HEK293 (cell line): ENCODE measurements around the gene AGRN.

Source experiments
- GLIS1 ChIP-seq: fragments of 450-650 bp; formaldehyde crosslinking; IDR thresholded peaks from 2 replicates; pipeline ENCODE4 v1.5.1; 2016; ENCODE audit warnings: missing biosample characterization, missing genetic modification characterization
- HOXD13 ChIP-seq: sonication (generic); formaldehyde crosslinking; IDR thresholded peaks from 2 replicates; pipeline ENCODE4 v1.8.0; 2022; ENCODE audit warnings: missing genetic modification reagents, borderline replicate concordance
- KLF1 ChIP-seq: fragments of 450-650 bp; formaldehyde crosslinking; IDR thresholded peaks from 2 replicates; pipeline ENCODE4 v1.5.1; 2016; ENCODE audit warnings: missing biosample characterization, missing genetic modification characterization
- KLF10 ChIP-seq: fragments of 450-650 bp; IDR thresholded peaks from 2 replicates; pipeline ENCODE4 v1.5.1; 2018; ENCODE audit warnings: missing biosample characterization, mild to moderate bottlenecking, missing genetic modification characterization
- KLF16 ChIP-seq: fragments of 450-650 bp; formaldehyde crosslinking; IDR thresholded peaks from 2 replicates; pipeline ENCODE4 v1.5.1; 2017; ENCODE audit warnings: missing biosample characterization, missing genetic modification characterization
- KLF8 ChIP-seq: fragments of 450-650 bp; formaldehyde crosslinking; IDR thresholded peaks from 2 replicates; pipeline ENCODE4 v1.5.1; 2016; ENCODE audit warnings: missing biosample characterization, missing genetic modification characterization
- KLF9 ChIP-seq: fragments of 450-650 bp; formaldehyde crosslinking; IDR thresholded peaks from 2 replicates; pipeline ENCODE4 v1.5.1; 2016; ENCODE audit warnings: missing biosample characterization, missing genetic modification characterization, low read depth
- SCRT1 ChIP-seq: fragments of 450-650 bp; formaldehyde crosslinking; IDR thresholded peaks from 2 replicates; pipeline ENCODE4 v1.5.1; 2016; ENCODE audit warnings: missing biosample characterization, missing genetic modification characterization, borderline replicate concordance
- SP2 ChIP-seq: fragments of 450-650 bp; formaldehyde crosslinking; IDR thresholded peaks from 2 replicates; pipeline ENCODE4 v1.5.1; 2016; ENCODE audit warnings: missing biosample characterization, missing genetic modification characterization
- SP3 ChIP-seq: fragments of 450-650 bp; formaldehyde crosslinking; IDR thresholded peaks from 2 replicates; pipeline ENCODE4 v1.5.1; 2016; ENCODE audit warnings: missing biosample characterization, missing genetic modification characterization
- ZBTB1 ChIP-seq: fragments of 450-650 bp; formaldehyde crosslinking; IDR thresholded peaks from 2 replicates; pipeline ENCODE4 v1.5.1; 2016; ENCODE audit warnings: missing biosample characterization, missing genetic modification characterization
- ZBTB17 ChIP-seq: fragments of 450-650 bp; formaldehyde crosslinking; IDR thresholded peaks from 2 replicates; pipeline ENCODE4 v1.5.1; 2016; ENCODE audit warnings: missing biosample characterization, missing genetic modification characterization
- ZBTB49 ChIP-seq: fragments of 450-650 bp; formaldehyde crosslinking; IDR thresholded peaks from 2 replicates; pipeline ENCODE4 v1.5.1; 2016; ENCODE audit warnings: missing biosample characterization, missing genetic modification characterization, low read depth
- ZBTB8A ChIP-seq: fragments of 450-650 bp; formaldehyde crosslinking; IDR thresholded peaks from 2 replicates; pipeline ENCODE4 v1.5.1; 2016; ENCODE audit warnings: missing biosample characterization, missing genetic modification characterization
- ZEB2 ChIP-seq: fragments of 450-650 bp; formaldehyde crosslinking; IDR thresholded peaks from 2 replicates; pipeline ENCODE4 v1.5.1; 2016; ENCODE audit warnings: missing biosample characterization, missing genetic modification characterization
- ZNF133 ChIP-seq: fragments of 450-650 bp; formaldehyde crosslinking; IDR thresholded peaks from 2 replicates; pipeline ENCODE4 v1.5.1; 2016; ENCODE audit warnings: missing biosample characterization, missing genetic modification characterization
- ZNF341 ChIP-seq: fragments of 450-650 bp; formaldehyde crosslinking; IDR thresholded peaks from 2 replicates; pipeline ENCODE4; 2016; ENCODE audit warnings: low read depth, missing biosample characterization, missing genetic modification characterization
- ZNF473 ChIP-seq: fragments of 450-650 bp; formaldehyde crosslinking; IDR thresholded peaks from 2 replicates; pipeline ENCODE4 v1.5.1; 2017; ENCODE audit warnings: missing biosample characterization, missing genetic modification characterization
- ZNF548 ChIP-seq: fragments of 450-650 bp; formaldehyde crosslinking; IDR thresholded peaks from 2 replicates; pipeline ENCODE4 v1.5.1; 2016; ENCODE audit warnings: missing biosample characterization, missing genetic modification characterization
- ZNF596 ChIP-seq: fragments of 450-650 bp; IDR thresholded peaks from 2 replicates; pipeline ENCODE4 v1.5.0; 2018; ENCODE audit warnings: missing biosample characterization, mild to moderate bottlenecking, missing genetic modification characterization, moderate library complexity
- ZNF600 ChIP-seq: fragments of 450-650 bp; formaldehyde crosslinking; IDR thresholded peaks from 2 replicates; pipeline ENCODE4 v1.5.1; 2016; ENCODE audit warnings: missing biosample characterization, missing genetic modification characterization
- ZNF658 ChIP-seq: fragments of 450-650 bp; formaldehyde crosslinking; IDR thresholded peaks from 2 replicates; pipeline ENCODE4; 2016; ENCODE audit warnings: missing biosample characterization, missing genetic modification characterization
- ZNF747 ChIP-seq: fragments of 450-650 bp; formaldehyde crosslinking; IDR thresholded peaks from 2 replicates; pipeline ENCODE4 v1.5.1; 2016; ENCODE audit warnings: missing biosample characterization, missing genetic modification characterization
- ZSCAN18 ChIP-seq: fragments of 450-650 bp; formaldehyde crosslinking; IDR thresholded peaks from 2 replicates; pipeline ENCODE4 v1.5.1; 2016; ENCODE audit warnings: missing biosample characterization, missing genetic modification characterization
- TF ChIP-seq, protein P1 (sequence below): fragments of 450-650 bp; formaldehyde crosslinking; IDR thresholded peaks from 2 replicates; pipeline ENCODE4 v1.5.1; 2016; ENCODE audit warnings: missing biosample characterization, missing genetic modification characterization
- TF ChIP-seq, protein P2 (sequence below): fragments of 450-650 bp; formaldehyde crosslinking; optimal IDR thresholded peaks from 2 replicates; pipeline ENCODE3; 2016; ENCODE audit warnings: missing biosample characterization, mild to moderate bottlenecking, missing genetic modification characterization
- TF ChIP-seq, protein P3 (sequence below): fragments of 450-650 bp; formaldehyde crosslinking; IDR thresholded peaks from 2 replicates; pipeline ENCODE4 v1.5.1; 2016; ENCODE audit warnings: missing biosample characterization, missing genetic modification characterization
- TF ChIP-seq, protein P4 (sequence below): fragments of 450-650 bp; formaldehyde crosslinking; IDR thresholded peaks from 2 replicates; pipeline ENCODE4 v1.5.1; 2016; ENCODE audit warnings: missing biosample characterization, missing genetic modification characterization
- TF ChIP-seq, protein P5 (sequence below): sonication (generic); formaldehyde crosslinking; IDR thresholded peaks from 2 replicates; pipeline ENCODE4 v1.8.1; 2022; ENCODE audit warnings: mild to moderate bottlenecking, moderate library complexity, missing genetic modification reagents

AGRN gene

DNA sequence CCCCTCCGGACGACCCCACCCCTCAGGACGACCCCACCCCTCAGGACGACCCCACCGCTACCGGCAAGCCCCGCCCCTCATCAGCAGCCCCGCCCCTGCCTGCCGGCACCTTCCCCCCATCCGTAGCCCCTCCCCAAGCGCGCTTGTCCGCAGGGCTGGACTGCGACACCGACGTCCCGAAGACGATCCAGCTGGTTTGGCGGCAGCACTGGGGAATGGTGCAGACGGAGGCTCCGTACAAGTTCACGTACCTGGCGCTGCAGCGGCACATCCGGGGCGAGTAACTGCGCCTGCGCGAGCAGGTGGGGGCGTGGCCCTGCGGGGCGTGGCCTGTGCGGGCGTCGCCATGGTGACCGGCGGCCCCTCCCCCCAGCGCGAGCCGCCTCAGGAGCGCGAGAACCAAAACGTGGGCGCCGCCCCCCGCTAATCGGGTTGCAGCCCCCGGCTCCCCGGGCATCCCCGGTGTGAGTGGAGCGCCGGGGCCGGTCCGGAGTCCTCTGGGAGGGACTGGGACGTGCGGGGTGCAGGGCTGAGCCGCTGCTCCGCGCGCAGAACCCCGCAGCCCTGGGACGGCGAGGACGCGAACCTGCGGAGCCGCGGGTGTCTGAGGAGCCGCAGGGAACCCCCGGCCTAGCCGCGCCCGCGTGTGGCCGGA lies 49.3 kb downstream of the AGRN start (continued):
- TF ChIP-seq ZNF658 (tag by site-specific recombination) (no peak), ZNF747 (tag by site-specific recombination) (no peak), ZBTB49 (tag by site-specific recombination) (no peak), ZBTB17 (no peak), KLF10 (peak; percentile 83), SP3 (tag by site-specific recombination) (peak; percentile 87), ZNF133 (no peak), ZNF341 (tag by site-specific recombination) (no peak), ZNF600 (tag by site-specific recombination) (peak; percentile 82), KLF9 (tag by site-specific recombination) (peak; percentile 99), SP2 (tag by site-specific recombination) (peak; percentile 84), HOXD13 (no peak), ZNF473 (tag by site-specific recombination) (no peak), ZBTB8A (tag by site-specific recombination) (0 out of 2 replicates have a peak, but pooled peaks have one; percentile 15), KLF16 (0 out of 2 replicates have a peak, but pooled peaks have one; percentile 55), ZEB2 (peak; percentile 57; the same call in 1 of the 2 replicates), SCRT1 (tag by site-specific recombination) (no peak), ZNF548 (tag by site-specific recombination) (no peak), KLF8 (tag by site-specific recombination) (peak; percentile 55), ZBTB1 (no peak), GLIS1 (tag by site-specific recombination) (peak; percentile 33; the same call in 1 of the 2 replicates), ZNF596 (tag by site-specific recombination) (no peak), KLF1 (tag by site-specific recombination) (peak; percentile 85), ZSCAN18 (tag by site-specific recombination) (no peak)
- TF ChIP-seq, protein P1, sequence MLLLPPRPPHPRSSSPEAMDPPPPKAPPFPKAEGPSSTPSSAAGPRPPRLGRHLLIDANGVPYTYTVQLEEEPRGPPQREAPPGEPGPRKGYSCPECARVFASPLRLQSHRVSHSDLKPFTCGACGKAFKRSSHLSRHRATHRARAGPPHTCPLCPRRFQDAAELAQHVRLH (tag by site-specific recombination), result no peak
- TF ChIP-seq, protein P2, sequence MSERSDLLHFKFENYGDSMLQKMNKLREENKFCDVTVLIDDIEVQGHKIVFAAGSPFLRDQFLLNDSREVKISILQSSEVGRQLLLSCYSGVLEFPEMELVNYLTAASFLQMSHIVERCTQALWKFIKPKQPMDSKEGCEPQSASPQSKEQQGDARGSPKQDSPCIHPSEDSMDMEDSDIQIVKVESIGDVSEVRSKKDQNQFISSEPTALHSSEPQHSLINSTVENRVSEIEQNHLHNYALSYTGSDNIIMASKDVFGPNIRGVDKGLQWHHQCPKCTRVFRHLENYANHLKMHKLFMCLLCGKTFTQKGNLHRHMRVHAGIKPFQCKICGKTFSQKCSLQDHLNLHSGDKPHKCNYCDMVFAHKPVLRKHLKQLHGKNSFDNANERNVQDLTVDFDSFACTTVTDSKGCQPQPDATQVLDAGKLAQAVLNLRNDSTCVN, result peak; percentile 56
- TF ChIP-seq, protein P3, sequence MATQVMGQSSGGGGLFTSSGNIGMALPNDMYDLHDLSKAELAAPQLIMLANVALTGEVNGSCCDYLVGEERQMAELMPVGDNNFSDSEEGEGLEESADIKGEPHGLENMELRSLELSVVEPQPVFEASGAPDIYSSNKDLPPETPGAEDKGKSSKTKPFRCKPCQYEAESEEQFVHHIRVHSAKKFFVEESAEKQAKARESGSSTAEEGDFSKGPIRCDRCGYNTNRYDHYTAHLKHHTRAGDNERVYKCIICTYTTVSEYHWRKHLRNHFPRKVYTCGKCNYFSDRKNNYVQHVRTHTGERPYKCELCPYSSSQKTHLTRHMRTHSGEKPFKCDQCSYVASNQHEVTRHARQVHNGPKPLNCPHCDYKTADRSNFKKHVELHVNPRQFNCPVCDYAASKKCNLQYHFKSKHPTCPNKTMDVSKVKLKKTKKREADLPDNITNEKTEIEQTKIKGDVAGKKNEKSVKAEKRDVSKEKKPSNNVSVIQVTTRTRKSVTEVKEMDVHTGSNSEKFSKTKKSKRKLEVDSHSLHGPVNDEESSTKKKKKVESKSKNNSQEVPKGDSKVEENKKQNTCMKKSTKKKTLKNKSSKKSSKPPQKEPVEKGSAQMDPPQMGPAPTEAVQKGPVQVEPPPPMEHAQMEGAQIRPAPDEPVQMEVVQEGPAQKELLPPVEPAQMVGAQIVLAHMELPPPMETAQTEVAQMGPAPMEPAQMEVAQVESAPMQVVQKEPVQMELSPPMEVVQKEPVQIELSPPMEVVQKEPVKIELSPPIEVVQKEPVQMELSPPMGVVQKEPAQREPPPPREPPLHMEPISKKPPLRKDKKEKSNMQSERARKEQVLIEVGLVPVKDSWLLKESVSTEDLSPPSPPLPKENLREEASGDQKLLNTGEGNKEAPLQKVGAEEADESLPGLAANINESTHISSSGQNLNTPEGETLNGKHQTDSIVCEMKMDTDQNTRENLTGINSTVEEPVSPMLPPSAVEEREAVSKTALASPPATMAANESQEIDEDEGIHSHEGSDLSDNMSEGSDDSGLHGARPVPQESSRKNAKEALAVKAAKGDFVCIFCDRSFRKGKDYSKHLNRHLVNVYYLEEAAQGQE (tag by site-specific recombination), result no peak
- TF ChIP-seq, protein P4, sequence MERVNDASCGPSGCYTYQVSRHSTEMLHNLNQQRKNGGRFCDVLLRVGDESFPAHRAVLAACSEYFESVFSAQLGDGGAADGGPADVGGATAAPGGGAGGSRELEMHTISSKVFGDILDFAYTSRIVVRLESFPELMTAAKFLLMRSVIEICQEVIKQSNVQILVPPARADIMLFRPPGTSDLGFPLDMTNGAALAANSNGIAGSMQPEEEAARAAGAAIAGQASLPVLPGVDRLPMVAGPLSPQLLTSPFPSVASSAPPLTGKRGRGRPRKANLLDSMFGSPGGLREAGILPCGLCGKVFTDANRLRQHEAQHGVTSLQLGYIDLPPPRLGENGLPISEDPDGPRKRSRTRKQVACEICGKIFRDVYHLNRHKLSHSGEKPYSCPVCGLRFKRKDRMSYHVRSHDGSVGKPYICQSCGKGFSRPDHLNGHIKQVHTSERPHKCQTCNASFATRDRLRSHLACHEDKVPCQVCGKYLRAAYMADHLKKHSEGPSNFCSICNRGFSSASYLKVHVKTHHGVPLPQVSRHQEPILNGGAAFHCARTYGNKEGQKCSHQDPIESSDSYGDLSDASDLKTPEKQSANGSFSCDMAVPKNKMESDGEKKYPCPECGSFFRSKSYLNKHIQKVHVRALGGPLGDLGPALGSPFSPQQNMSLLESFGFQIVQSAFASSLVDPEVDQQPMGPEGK, result peak; percentile 61
- TF ChIP-seq, protein P5, sequence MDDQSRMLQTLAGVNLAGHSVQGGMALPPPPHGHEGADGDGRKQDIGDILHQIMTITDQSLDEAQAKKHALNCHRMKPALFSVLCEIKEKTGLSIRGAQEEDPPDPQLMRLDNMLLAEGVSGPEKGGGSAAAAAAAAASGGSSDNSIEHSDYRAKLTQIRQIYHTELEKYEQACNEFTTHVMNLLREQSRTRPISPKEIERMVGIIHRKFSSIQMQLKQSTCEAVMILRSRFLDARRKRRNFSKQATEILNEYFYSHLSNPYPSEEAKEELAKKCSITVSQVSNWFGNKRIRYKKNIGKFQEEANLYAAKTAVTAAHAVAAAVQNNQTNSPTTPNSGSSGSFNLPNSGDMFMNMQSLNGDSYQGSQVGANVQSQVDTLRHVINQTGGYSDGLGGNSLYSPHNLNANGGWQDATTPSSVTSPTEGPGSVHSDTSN, result 0 out of 2 replicates have a peak, but pooled peaks have one; percentile 30
